HepG2 (cell line): ENCODE measurements around the gene ADGRB3. TPM values are rescaled to one million over a fixed set of nuclear protein-coding genes. Genes with fewer than 3 reads are reported as not detected.

Experiments
- ATAC-seq: fragments of 200-7000 bp; cut with Tn5 transposase; 3 replicates; pipeline ENCODE4 v1.9.1; 2020; ENCODE audit warnings: mild to moderate bottlenecking, moderate library complexity
- BruUV-seq: library from RNA; stranded (reverse); fragments of 400-500 nt; replicated peaks from 2 replicates; lab custom pipeline; 2021; lab: Mats Ljungman, UMichigan
- CTCF ChIA-PET: fragments of 300-600 bp; formaldehyde crosslinking; extraction: SDS; loops from one replicate; lab custom pipeline; 2021; ENCODE audit warnings: low total read pairs, inconsistent platforms, low intra/inter-chr PET ratio; lab: Yijun Ruan, JAX
- POLR2A ChIA-PET: fragments of 350-600 bp; sonication (Branson Sonifier 250); formaldehyde crosslinking; loops from one replicate; lab custom pipeline; 2020; ENCODE audit warnings: antibody characterized with exemption, inconsistent platforms; lab: Yijun Ruan, JAX
- DNase-seq: peaks from one replicate; pipeline ENCODE4 v3.0.0-alpha.2; 2015; ENCODE audit warnings: low spot score
- FAIRE-seq: peaks from 3 replicates; lab custom pipeline; 2011; peaks lifted over from hg19 to GRCh38; lab: Jason Lieb, UNC
- H2AFZ ChIP-seq: one replicate; pipeline ENCODE4 v1.6.1; 2011; ENCODE audit warnings: low read length, inconsistent platforms
- H3K27ac ChIP-seq: fragments of 300-600 bp; 3 replicates; pipeline ENCODE4 v1.8.0; 2011; ENCODE audit warnings: mixed run types, mild to moderate bottlenecking, mixed read lengths, low read length, inconsistent platforms; ENCODE audit not compliant: insufficient read depth; ENCODE audit errors: extremely low read length
- H3K27me3 ChIP-seq, 2 experiments: fragments of 200-600 bp in 1 of 2; 2 replicates in 1 of 2; 3 replicates in 1 of 2; pipeline versions ENCODE4 v1.6.0 to v1.8.0; 2011; ENCODE audit warnings: low read length in 2 of 2, mild to moderate bottlenecking in 2 of 2, moderate library complexity in 2 of 2, inconsistent platforms in 1 of 2; ENCODE audit not compliant: insufficient read depth in 2 of 2, control insufficient read depth in 1 of 2
- H3K36me3 ChIP-seq, 2 experiments: fragments of 200-600 bp in 1 of 2; replicated peaks in 1 of 2; 2 replicates in 1 of 2; 3 replicates in 1 of 2; pipeline versions ENCODE4 v1.5.1 to v1.8.0; 2011; ENCODE audit warnings: low read length in 2 of 2, inconsistent platforms in 1 of 2; ENCODE audit not compliant: insufficient read depth in 2 of 2, control insufficient read depth in 1 of 2
- H3K4me1 ChIP-seq: 2 replicates; pipeline ENCODE4 v1.5.1; 2012; ENCODE audit warnings: low read length, inconsistent platforms; ENCODE audit not compliant: insufficient read depth
- H3K4me2 ChIP-seq: 2 replicates; pipeline ENCODE4 v1.6.0; 2011; ENCODE audit warnings: low read depth, low read length, inconsistent platforms
- H3K4me3 ChIP-seq, 3 experiments: fragments of 200-600 bp in 1 of 3; sonication (generic), shearing (Covaris generic) in 1 of 3; replicated peaks in 1 of 3; 2 replicates each; pipeline ENCODE4 v1.5.1; 2011 to 2016; ENCODE audit warnings: low read length in 3 of 3, inconsistent platforms in 2 of 3, low read depth in 2 of 3, mild to moderate bottlenecking in 2 of 3, control low read depth in 1 of 3, mixed read lengths in 1 of 3; ENCODE audit not compliant: insufficient read depth in 1 of 3
- H3K79me2 ChIP-seq: one replicate; pipeline ENCODE4 v1.6.1; 2011; ENCODE audit warnings: low read length, inconsistent platforms; ENCODE audit not compliant: insufficient read depth
- H3K9ac ChIP-seq: 2 replicates; pipeline ENCODE4 v1.6.0; 2011; ENCODE audit warnings: mild to moderate bottlenecking, low read depth, low read length, inconsistent platforms; ENCODE audit not compliant: insufficient read depth
- H3K9me3 ChIP-seq: 2 replicates; pipeline ENCODE4 v1.5.1; 2012; ENCODE audit warnings: mild to moderate bottlenecking, low read length
- H4K20me1 ChIP-seq: 2 replicates; pipeline ENCODE4 v1.6.0; 2011; ENCODE audit warnings: inconsistent platforms, mild to moderate bottlenecking, low read length, moderate library complexity; ENCODE audit not compliant: insufficient read depth
- E2F2 ChIP-seq: sonication (generic); formaldehyde crosslinking; IDR thresholded peaks from 2 replicates; pipeline ENCODE4 v1.4.0; 2020; ENCODE audit warnings: missing genetic modification reagents, borderline replicate concordance
- IRF9 ChIP-seq: sonication (generic); formaldehyde crosslinking; IDR thresholded peaks from 2 replicates; pipeline ENCODE4 v1.8.0; 2022; ENCODE audit warnings: missing genetic modification reagents, mild to moderate bottlenecking, borderline replicate concordance
- MLXIP ChIP-seq: sonication (generic); formaldehyde crosslinking; IDR thresholded peaks from 2 replicates; pipeline ENCODE4 v1.9.0; 2021; ENCODE audit warnings: missing genetic modification reagents, borderline replicate concordance
- SOX5 ChIP-seq: IDR thresholded peaks from 2 replicates; pipeline ENCODE4 v1.6.1; 2016; ENCODE audit warnings: borderline replicate concordance
- ZNF446 ChIP-seq: sonication (generic); formaldehyde crosslinking; IDR thresholded peaks from 2 replicates; pipeline ENCODE4 v1.5.0; 2020; ENCODE audit warnings: mild to moderate bottlenecking, missing genetic modification reagents
- ZNF782 ChIP-seq: sonication (generic); formaldehyde crosslinking; IDR thresholded peaks from 2 replicates; pipeline ENCODE4 v1.4.0; 2020; ENCODE audit warnings: missing genetic modification reagents, mild to moderate bottlenecking, borderline replicate concordance
- ZNF878 ChIP-seq: sonication (generic); formaldehyde crosslinking; IDR thresholded peaks from 2 replicates; pipeline ENCODE4 v1.8.1; 2023; ENCODE audit warnings: mild to moderate bottlenecking, missing genetic modification reagents, moderate library complexity
- WGBS: methylation state at CpG from one replicate; pipeline ENCODE4 v1.1.6; 2017; ENCODE audit warnings: low lambda C conversion rate; 5-methylcytosine and 5-hydroxymethylcytosine counted together
- in situ Hi-C: cut with HindIII; loops from 2 replicates; pipeline ENCODE4 v1.10.0; 2017; ENCODE audit warnings: low pct_unique_long_range_greater_than_20kb; ENCODE audit not compliant: extremely low pct_ligation_motif_present
- intact Hi-C: fragments of 100-400 bp; cut with micrococcal nuclease; formaldehyde crosslinking; loops from one replicate; pipeline ENCODE4 v1.10.0; 2022; ENCODE audit not compliant: unreplicated experiment
- polyA plus RNA-seq, 8 experiments: library from polyadenylated mRNA; depleted of rRNA in 3 of 8; stranded (reverse) in 7 of 8; unstranded in 1 of 8; fragments of >200 nt; fragmentation: Illumina TruSeq in 4 of 8; extraction: Trizol in 4 of 8; gene quantifications; 2 replicates each; pipeline versions ENCODE4 v1.2.1 to v1.2.3, GENCODE V29; 2011 to 2016; ENCODE audit warnings: low read depth in 4 of 8, missing spikeins in 1 of 8, mixed read lengths in 1 of 8; ENCODE audit not compliant: insufficient read depth in 1 of 8
- total RNA-seq, 5 experiments: library from RNA; depleted of rRNA; stranded (reverse); fragments of >200 nt; fragmentation: Illumina TruSeq; extraction: Trizol; gene quantifications; 2 replicates each; pipeline ENCODE4 v1.2.3, GENCODE V29; 2016; ENCODE audit warnings: low read depth in 1 of 5
- TF ChIP-seq, protein P1 (sequence below): fragments of 450-650 bp; IDR thresholded peaks from 2 replicates; pipeline ENCODE4 v1.6.1; 2017

ADGRB3 gene
- total and polyA plus RNA-seq, 2 of the 13 experiments (the other 11 are each of a cell fraction or from before 2014, with no cell fraction given): not detected

DNA sequence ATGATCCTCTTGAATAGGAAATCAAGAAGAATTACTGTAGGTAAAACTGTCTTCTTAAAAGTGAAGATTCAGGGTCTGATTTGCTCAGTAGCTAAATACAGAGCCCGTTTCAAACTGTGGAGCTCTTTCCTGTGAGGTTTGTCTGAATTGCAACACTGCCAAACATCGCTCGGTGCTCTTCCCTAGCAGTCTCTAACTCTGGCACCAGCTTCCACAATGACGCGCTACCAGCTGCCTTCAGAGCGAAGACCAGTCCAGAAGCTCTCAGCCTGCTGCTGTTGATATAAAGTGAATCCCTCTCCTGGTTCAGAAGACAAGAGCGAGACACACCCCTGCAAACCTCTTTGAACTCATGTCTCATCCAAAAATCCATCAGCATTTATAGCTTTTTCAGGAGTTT, 714.7 kb downstream of the ADGRB3 start (continued):
- TF ChIP-seq MLXIP (CRISPR knock-in tag): no peak

GRCh38 chr6:69362209-69362608, 727.1 kb downstream of the ADGRB3 start:
- H3K4me1 ChIP-seq: no peaks in the 10 kb centered on the region
- H3K9ac ChIP-seq: no peak overlapping the region
- FAIRE-seq (no peak), ATAC-seq (no peak), DNase-seq (no peak)
- no peak overlapping the region for H3K4me2 ChIP-seq
- no peak overlapping the region for H3K4me3 ChIP-seq
- no peaks in the 10 kb centered on the region for H3K79me2 ChIP-seq
- no peaks in the 10 kb centered on the region for H4K20me1 ChIP-seq
- ChIA-PET POLR2A (no interaction called here), CTCF (no interaction called here)
- H3K36me3 ChIP-seq: no peaks in the 10 kb centered on the region
- no peak overlapping the region for H2AFZ ChIP-seq
- in situ Hi-C loops (no loop called here), intact Hi-C loops (no loop called here)
- BruUV-seq: no TSS peak
- H3K9me3 ChIP-seq: no peaks in the 10 kb centered on the region
- WGBS: 0% methylated on average over 3 of the region's 3 CpGs
- H3K27me3 ChIP-seq: no peaks in the 10 kb centered on the region
- no peak overlapping the region for H3K27ac ChIP-seq
- TF ChIP-seq SOX5 (CRISPR knock-in tag): no peak
- TF ChIP-seq ZNF446: no peak
- TF ChIP-seq, protein P1, sequence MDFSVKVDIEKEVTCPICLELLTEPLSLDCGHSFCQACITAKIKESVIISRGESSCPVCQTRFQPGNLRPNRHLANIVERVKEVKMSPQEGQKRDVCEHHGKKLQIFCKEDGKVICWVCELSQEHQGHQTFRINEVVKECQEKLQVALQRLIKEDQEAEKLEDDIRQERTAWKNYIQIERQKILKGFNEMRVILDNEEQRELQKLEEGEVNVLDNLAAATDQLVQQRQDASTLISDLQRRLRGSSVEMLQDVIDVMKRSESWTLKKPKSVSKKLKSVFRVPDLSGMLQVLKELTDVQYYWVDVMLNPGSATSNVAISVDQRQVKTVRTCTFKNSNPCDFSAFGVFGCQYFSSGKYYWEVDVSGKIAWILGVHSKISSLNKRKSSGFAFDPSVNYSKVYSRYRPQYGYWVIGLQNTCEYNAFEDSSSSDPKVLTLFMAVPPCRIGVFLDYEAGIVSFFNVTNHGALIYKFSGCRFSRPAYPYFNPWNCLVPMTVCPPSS: no peak
- TF ChIP-seq IRF9 (CRISPR knock-in tag): no peak
- TF ChIP-seq E2F2 (CRISPR knock-in tag): no peak
- TF ChIP-seq ZNF782 (CRISPR knock-in tag): no peak
- TF ChIP-seq ZNF878 (CRISPR knock-in tag): no peak
